C4-2B (cell line): ENCODE measurements around the gene RMRP.

Experiments
- CTCF ChIP-seq: fragments of 450-650 bp; conservative IDR thresholded peaks from 2 replicates; pipeline ENCODE4 v1.5.1; 2017; ENCODE audit warnings: mild to moderate bottlenecking
- ZFX ChIP-seq: fragments of 450-650 bp; IDR thresholded peaks from 2 replicates; pipeline ENCODE4 v1.6.1; 2017

GRCh38 chr9:35652829-35653209 is 5.0 kb downstream of the RMRP start:
- TF ChIP-seq CTCF (no peak), ZFX (no peak)
